Glutamatergic neuron (in vitro differentiated cells): ENCODE data around the gene FBP1. TPM values are rescaled to one million over a fixed set of nuclear protein-coding genes. Genes with fewer than 3 reads are reported as not detected.

Experiments used
- DNase-seq: peaks from one replicate; pipeline ENCODE4 v3.0.0; 2022
- H3K27ac Mint-ChIP-seq: one replicate; pipeline ENCODE4 v1.8.0; 2020; ENCODE audit warnings: mild to moderate bottlenecking, mixed read lengths, inconsistent platforms; ENCODE audit not compliant: unreplicated experiment
- H3K27me3 Mint-ChIP-seq: one replicate; pipeline ENCODE4 v1.8.0; 2020; ENCODE audit warnings: mild to moderate bottlenecking, moderate library complexity, mixed read lengths, inconsistent platforms; ENCODE audit not compliant: unreplicated experiment
- H3K36me3 Mint-ChIP-seq: one replicate; pipeline ENCODE4 v1.8.0; 2020; ENCODE audit warnings: mild to moderate bottlenecking, mixed read lengths, inconsistent platforms; ENCODE audit not compliant: unreplicated experiment
- H3K4me1 Mint-ChIP-seq: one replicate; pipeline ENCODE4 v1.8.0; 2020; ENCODE audit warnings: mild to moderate bottlenecking, low read depth, mixed read lengths, inconsistent platforms; ENCODE audit not compliant: unreplicated experiment
- H3K4me3 Mint-ChIP-seq: one replicate; pipeline ENCODE4 v1.8.0; 2020; ENCODE audit warnings: mild to moderate bottlenecking, mixed read lengths, inconsistent platforms; ENCODE audit not compliant: unreplicated experiment
- H3K9me3 Mint-ChIP-seq: one replicate; pipeline ENCODE4 v1.8.0; 2020; ENCODE audit warnings: mild to moderate bottlenecking, moderate library complexity, mixed read lengths, inconsistent platforms; ENCODE audit not compliant: unreplicated experiment
- total RNA-seq: library from RNA; stranded (reverse); fragmentation: NEBNext Ultra II Directional; extraction: Animal tissue kit (Norgen Biotek cat#: 25700); gene quantifications from one replicate; pipeline ENCODE4 v1.2.1, GENCODE V29; 2021; ENCODE audit not compliant: unreplicated experiment
- TF ChIP-seq, protein P1 (sequence below): fragments of 200-600 bp; sonication (generic); IDR thresholded peaks from one replicate; pipeline ENCODE4 v1.5.0; 2021; ENCODE audit not compliant: partially characterized antibody, unreplicated experiment

Gene FBP1
- total RNA-seq, 1 donor from 2014 or later = not detected

GRCh38 chr9:94648185-94648584, 8.9 kb upstream of the FBP1 start:
- H3K9me3 Mint-ChIP-seq = peaks cover 6% of the 10 kb centered on the region
- peaks cover 1% of the 10 kb centered on the region for H3K27me3 Mint-ChIP-seq

GRCh38 chr9:94645901-94646300, 6.6 kb upstream of the FBP1 start:
- Mint-ChIP-seq H3K27ac (no peak overlapping the region), H3K4me3 (no peak overlapping the region), H3K36me3 (peaks cover 5% of the 10 kb centered on the region), H3K9me3 (peaks cover 6% of the 10 kb centered on the region), H3K27me3 (peaks cover 4% of the 10 kb centered on the region), H3K4me1 (peaks cover 2% of the 10 kb centered on the region)
- TF ChIP-seq, protein P1, sequence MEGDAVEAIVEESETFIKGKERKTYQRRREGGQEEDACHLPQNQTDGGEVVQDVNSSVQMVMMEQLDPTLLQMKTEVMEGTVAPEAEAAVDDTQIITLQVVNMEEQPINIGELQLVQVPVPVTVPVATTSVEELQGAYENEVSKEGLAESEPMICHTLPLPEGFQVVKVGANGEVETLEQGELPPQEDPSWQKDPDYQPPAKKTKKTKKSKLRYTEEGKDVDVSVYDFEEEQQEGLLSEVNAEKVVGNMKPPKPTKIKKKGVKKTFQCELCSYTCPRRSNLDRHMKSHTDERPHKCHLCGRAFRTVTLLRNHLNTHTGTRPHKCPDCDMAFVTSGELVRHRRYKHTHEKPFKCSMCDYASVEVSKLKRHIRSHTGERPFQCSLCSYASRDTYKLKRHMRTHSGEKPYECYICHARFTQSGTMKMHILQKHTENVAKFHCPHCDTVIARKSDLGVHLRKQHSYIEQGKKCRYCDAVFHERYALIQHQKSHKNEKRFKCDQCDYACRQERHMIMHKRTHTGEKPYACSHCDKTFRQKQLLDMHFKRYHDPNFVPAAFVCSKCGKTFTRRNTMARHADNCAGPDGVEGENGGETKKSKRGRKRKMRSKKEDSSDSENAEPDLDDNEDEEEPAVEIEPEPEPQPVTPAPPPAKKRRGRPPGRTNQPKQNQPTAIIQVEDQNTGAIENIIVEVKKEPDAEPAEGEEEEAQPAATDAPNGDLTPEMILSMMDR = no peak
- no peak for DNase-seq

More at GRCh38 chr9:94648185-94648584, 8.9 kb upstream of the FBP1 start:
- TF ChIP-seq, protein P1 = no peak
- Mint-ChIP-seq H3K4me3 (no peak overlapping the region), H3K36me3 (peaks cover 4% of the 10 kb centered on the region), H3K4me1 (peaks cover 17% of the 10 kb centered on the region), H3K27ac (peak overlapping the region; percentile 39)
- DNase-seq = no peak

DNA sequence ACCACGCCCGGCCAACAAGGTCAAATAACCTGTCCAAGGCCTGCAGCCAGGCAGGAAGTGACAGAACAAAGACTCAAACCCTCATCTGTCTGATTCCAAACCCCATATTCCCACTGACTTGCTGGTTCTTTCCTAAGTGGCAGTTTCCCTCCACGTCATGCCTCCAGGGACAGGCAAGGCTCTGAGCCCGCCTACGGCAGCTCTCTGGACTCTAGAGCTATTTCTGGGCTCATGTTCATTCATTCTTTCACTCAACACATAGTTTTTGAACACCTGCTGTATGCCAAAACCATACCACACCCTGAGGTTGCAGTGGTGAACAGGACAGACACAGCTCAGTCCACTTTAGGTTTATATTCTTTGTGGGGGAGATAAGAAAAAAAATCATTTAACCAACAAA, 5.2 kb upstream of the FBP1 start:
- TF ChIP-seq, protein P1 = no peak
- no peak for DNase-seq
- peaks cover 2% of the 10 kb centered on the region for H3K4me1 Mint-ChIP-seq
- H3K27ac Mint-ChIP-seq = no peak overlapping the region
- H3K4me3 Mint-ChIP-seq = no peak overlapping the region
- peaks cover 12% of the 10 kb centered on the region for H3K36me3 Mint-ChIP-seq
- H3K27me3 Mint-ChIP-seq = peaks cover 11% of the 10 kb centered on the region
- H3K9me3 Mint-ChIP-seq = peaks cover 7% of the 10 kb centered on the region

- peaks cover 12% of the 10 kb centered on the region for H3K36me3 Mint-ChIP-seq
- H3K9me3 Mint-ChIP-seq = peaks cover 7% of the 10 kb centered on the region
- H3K27ac Mint-ChIP-seq = no peak overlapping the region
- H3K4me3 Mint-ChIP-seq = no peak overlapping the region
- TF ChIP-seq, protein P1 = no peak
- DNase-seq = no peak
- peaks cover under 1% of the 10 kb centered on the region for H3K4me1 Mint-ChIP-seq
- H3K27me3 Mint-ChIP-seq = peaks cover 15% of the 10 kb centered on the region
Measured at GRCh38 chr9:94643741-94644140, 4.4 kb upstream of the FBP1 start.

GRCh38 chr9:94643176-94643575, 3.9 kb upstream of the FBP1 start:
- TF ChIP-seq, protein P1 = no peak
- H3K27me3 Mint-ChIP-seq = peaks cover 17% of the 10 kb centered on the region
- H3K4me3 Mint-ChIP-seq = no peak overlapping the region
- peaks cover 6% of the 10 kb centered on the region for H3K9me3 Mint-ChIP-seq
- peaks cover 2% of the 10 kb centered on the region for H3K4me1 Mint-ChIP-seq
- peaks cover 9% of the 10 kb centered on the region for H3K36me3 Mint-ChIP-seq
- DNase-seq = no peak
- no peak overlapping the region for H3K27ac Mint-ChIP-seq
